Esophagus muscularis mucosa (tissue), 4 donors: ENCODE data around the gene ZBTB7C. TPM values are rescaled to one million over a fixed set of nuclear protein-coding genes. Genes with fewer than 3 reads are reported as not detected.

Source experiments
- DNase-seq: peaks from one replicate; pipeline ENCODE4 v3.0.0-alpha.2; 2017; ENCODE audit errors: extremely low spot score
- H3K27ac ChIP-seq, 4 donors: fragments of 200-600 bp; sonication (generic); replicated peaks in 1 of 4; 1 replicate in 3 of 4; 2 replicates in 1 of 4; pipeline ENCODE4 v1.5.1; 2016 to 2019; ENCODE audit warnings: mild to moderate bottlenecking in 1 of 4
- H3K27me3 ChIP-seq, 4 donors: fragments of 200-600 bp; sonication (generic); one replicate each; pipeline versions ENCODE4 v1.5.1 to v1.6.0; 2016 to 2019
- H3K36me3 ChIP-seq, 4 donors: fragments of 200-600 bp; sonication (generic); one replicate each; pipeline ENCODE4 v1.5.1; 2016 to 2019
- H3K4me1 ChIP-seq, 4 donors: fragments of 200-600 bp; sonication (generic); one replicate each; pipeline ENCODE4 v1.5.1; 2016 to 2019
- H3K4me3 ChIP-seq, 4 donors: fragments of 200-600 bp; sonication (generic); 1 replicate in 2 of 4; 2 replicates in 2 of 4; pipeline ENCODE4 v1.5.1; 2016 to 2019; ENCODE audit warnings: mild to moderate bottlenecking in 4 of 4, moderate library complexity in 1 of 4
- H3K9me3 ChIP-seq, 4 donors: fragments of 200-600 bp; sonication (generic); 1 replicate in 3 of 4; 2 replicates in 1 of 4; pipeline ENCODE4 v1.5.1; 2016 to 2019
- CTCF ChIP-seq, 3 experiments: fragments of 200-600 bp in 2 of 3; fragments of 450-650 bp in 1 of 3; sonication (generic) in 2 of 3; IDR thresholded peaks; one replicate each; pipeline ENCODE4 v1.5.1; 2017 to 2019; ENCODE audit warnings: antibody characterized with exemption in 3 of 3, mild to moderate bottlenecking in 2 of 3, moderate library complexity in 1 of 3
- EP300 ChIP-seq: sonication (generic); formaldehyde crosslinking; IDR thresholded peaks from one replicate; pipeline ENCODE4 v1.6.1; 2017; ENCODE audit warnings: antibody characterized with exemption
- POLR2A ChIP-seq: fragments of 450-650 bp; IDR thresholded peaks from one replicate; pipeline ENCODE4 v1.6.1; 2017; ENCODE audit warnings: antibody characterized with exemption, moderate library complexity, mild to moderate bottlenecking, low read depth
- POLR2AphosphoS5 ChIP-seq, 2 donors: sonication (generic); formaldehyde crosslinking; IDR thresholded peaks; one replicate each; pipeline ENCODE4 v1.6.1; 2017; ENCODE audit warnings: antibody characterized with exemption in 2 of 2
- WGBS: methylation state at CpG from one replicate; pipeline ENCODE4 v1.1.5; 2018; 5-methylcytosine and 5-hydroxymethylcytosine counted together
- intact Hi-C: fragments of 100-400 bp; cut with DNase I; formaldehyde crosslinking; loops from one replicate; pipeline ENCODE4 v1.15.1; 2023
- total RNA-seq, 4 donors: library from RNA; depleted of rRNA; stranded (reverse); fragments of >200 nt; gene quantifications; one replicate each; pipeline versions ENCODE4 v1.1.0 to v1.2.1, GENCODE V29; 2016

The ZBTB7C gene
- total RNA-seq, 4 donors from 2014 or later = 6.3 to 13.2 (median 9.1) TPM

GRCh38 chr18:48030616-48031480, 378.3 kb downstream of the ZBTB7C start:
- DNase-seq = no peak
- H3K27me3 ChIP-seq = no peaks in the 10 kb centered on the region
- intact Hi-C loops = loop anchor here (2.0 kb wide), 1 partner anchor 416 kb away; no protein-coding TSS in a partner anchor
- no peaks in the 10 kb centered on the region for H3K36me3 ChIP-seq
- WGBS = 76% methylated on average over 4 of the region's 4 CpGs
- no peak overlapping the region for H3K27ac ChIP-seq
- no peak for TF ChIP-seq EP300
- peak in 1 of 2 donors; percentile 4 for TF ChIP-seq POLR2AphosphoS5 (IDR thresholded peaks at IDR 0.05)
- no peak for TF ChIP-seq POLR2A
- TF ChIP-seq CTCF (IDR thresholded peaks at IDR 0.05) = peak; percentile 76 to 84 (median 76)
- peaks cover 7 to 37% (median 31%) of the 10 kb centered on the region in 4 donors for H3K4me1 ChIP-seq
- H3K4me3 ChIP-seq = no peak overlapping the region
- no peaks in the 10 kb centered on the region for H3K9me3 ChIP-seq

- no peak for TF ChIP-seq CTCF (IDR thresholded peaks at IDR 0.05)
- DNase-seq = no peak
Observed at GRCh38 chr18:48029296-48029986, 379.7 kb downstream of the ZBTB7C start.

GRCh38 chr18:48028696-48029095, 380.5 kb downstream of the ZBTB7C start:
- no peaks in the 10 kb centered on the region for H3K27me3 ChIP-seq
- 93% methylated on average over 4 of the region's 4 CpGs for WGBS
- intact Hi-C loops = loop anchor here (10.0 kb wide), 1 partner anchor 306 kb away; no protein-coding TSS in a partner anchor
- no peak for DNase-seq
- no peaks in the 10 kb centered on the region for H3K36me3 ChIP-seq
- no peak for TF ChIP-seq EP300
- TF ChIP-seq CTCF (IDR thresholded peaks at IDR 0.05) = no peak
- TF ChIP-seq POLR2AphosphoS5 (IDR thresholded peaks at IDR 0.05) = no peak
- no peak for TF ChIP-seq POLR2A
- H3K9me3 ChIP-seq = no peaks in the 10 kb centered on the region
- peak overlapping the region in 1 of 4 donors; percentile 46 for H3K27ac ChIP-seq
- peaks cover 14 to 31% (median 29%) of the 10 kb centered on the region in 4 donors for H3K4me1 ChIP-seq
- H3K4me3 ChIP-seq = no peak overlapping the region

More at GRCh38 chr18:48029296-48029986, 379.7 kb downstream of the ZBTB7C start:
- H3K27ac ChIP-seq = no peak overlapping the region
- H3K4me3 ChIP-seq = no peak overlapping the region
- H3K36me3 ChIP-seq = no peaks in the 10 kb centered on the region
- no peaks in the 10 kb centered on the region for H3K9me3 ChIP-seq
- 96% methylated on average over 25 of the region's 62 CpGs for WGBS
- peaks cover 7 to 35% (median 29%) of the 10 kb centered on the region in 4 donors for H3K4me1 ChIP-seq
- intact Hi-C loops = loop anchor here (10.0 kb wide), 1 partner anchor 305 kb away; no protein-coding TSS in a partner anchor
- no peaks in the 10 kb centered on the region for H3K27me3 ChIP-seq

- Histone ChIP-seq H3K4me1 (peaks cover 18 to 36% (median 33%) of the 10 kb centered on the region in 4 donors), H3K4me3 (no peak overlapping the region), H3K9me3 (no peaks in the 10 kb centered on the region), H3K27me3 (no peaks in the 10 kb centered on the region), H3K27ac (peak overlapping the region; percentile 46 to 56 (median 51)), H3K36me3 (no peaks in the 10 kb centered on the region)
- TF ChIP-seq EP300 (no peak), POLR2AphosphoS5 (IDR thresholded peaks at IDR 0.05) (no peak), CTCF (IDR thresholded peaks at IDR 0.05) (no peak), POLR2A (no peak)
- no peak for DNase-seq
- 87% methylated on average over 6 of the region's 6 CpGs for WGBS
- intact Hi-C loops = loop anchor here (10.0 kb wide), 1 partner anchor 307 kb away; no protein-coding TSS in a partner anchor
Observed at GRCh38 chr18:48028081-48028480, 381.1 kb downstream of the ZBTB7C start.
